Posterior cingulate gyrus (tissue), 11 donors: ENCODE measurements around the gene ACE.
A peak's percentile ranks its signal among the peaks of the same experiment; 100 is the strongest.

Experiments
- DNase-seq, 10 donors: peaks; one replicate each; pipeline versions ENCODE4 v3.0.0 to v3.0.0-alpha.2; 2020 to 2021; ENCODE audit warnings: mixed read lengths in 3 of 10
- intact Hi-C: fragments of 100-400 bp; cut with DNase I; formaldehyde crosslinking; loops from one replicate; pipeline ENCODE4 v1.15.1; 2023

ACE gene

GRCh38 chr17:63505341-63505740, 28.5 kb downstream of the ACE start:
- intact Hi-C loops = no loop called here
- DNase-seq = no peak

GRCh38 chr17:63506627-63507026, 29.8 kb downstream of the ACE start:
- intact Hi-C loops = no loop called here
- no peak for DNase-seq

- intact Hi-C loops = no loop called here
Observed at GRCh38 chr17:63511331-63511730, 34.5 kb downstream of the ACE start.

GRCh38 chr17:63512388-63512787, 35.5 kb downstream of the ACE start:
- intact Hi-C loops = no loop called here
- no peak for DNase-seq

More at GRCh38 chr17:63511331-63511730, 34.5 kb downstream of the ACE start:
- no peak for DNase-seq

GRCh38 chr17:63512896-63513644, 36.2 kb downstream of the ACE start:
- DNase-seq = no peak
- intact Hi-C loops = no loop called here

GRCh38 chr17:63514477-63514876, 37.6 kb downstream of the ACE start:
- DNase-seq = no peak
- intact Hi-C loops = no loop called here

GRCh38 chr17:63514974-63515373, 38.1 kb downstream of the ACE start:
- DNase-seq = no peak
- intact Hi-C loops = no loop called here

GRCh38 chr17:63515426-63515825, 38.6 kb downstream of the ACE start:
- intact Hi-C loops = no loop called here
- no peak for DNase-seq

GRCh38 chr17:63516910-63517824, 40.3 kb downstream of the ACE start:
- DNase-seq = no peak
- intact Hi-C loops = no loop called here

GRCh38 chr17:63517825-63518534, 41.1 kb downstream of the ACE start:
- intact Hi-C loops = no loop called here
- DNase-seq = no peak

- intact Hi-C loops = no loop called here
- no peak for DNase-seq
Observed at GRCh38 chr17:63519116-63519881, 42.4 kb downstream of the ACE start.

GRCh38 chr17:63519972-63520882, 43.4 kb downstream of the ACE start:
- intact Hi-C loops = no loop called here
- no peak for DNase-seq

GRCh38 chr17:63523253-63523855, 46.5 kb downstream of the ACE start, which contains the start of gene KCNH6:
TSS of gene KCNH6 (plus strand) at chr17:63523358. CDS start at chr17:63523414, 56 bp downstream.
- intact Hi-C loops = no loop called here

GRCh38 chr17:63524051-63524450, 47.2 kb downstream of the ACE start:
- intact Hi-C loops = no loop called here
- DNase-seq = peak in 1 of 10 donors; percentile 70

More at GRCh38 chr17:63523253-63523855, 46.5 kb downstream of the ACE start, which contains the start of gene KCNH6:
- DNase-seq = no peak

- DNase-seq = no peak
Observed at GRCh38 chr17:63525190-63525946, 48.5 kb downstream of the ACE start.

GRCh38 chr17:63526861-63527260, 50.0 kb downstream of the ACE start:
- intact Hi-C loops = no loop called here
- DNase-seq = no peak

More at GRCh38 chr17:63525190-63525946, 48.5 kb downstream of the ACE start:
- intact Hi-C loops = no loop called here

- intact Hi-C loops = no loop called here
- no peak for DNase-seq
Observed at GRCh38 chr17:63528183-63528582, 51.3 kb downstream of the ACE start.
